ENCODE results near the gene OR51I2. TPM values are rescaled to one million over a fixed set of nuclear protein-coding genes. Genes with fewer than 3 reads are reported as not detected.

The OR51I2 gene
- total RNA-seq, 3 donors from 2014 or later (not counting 1 experiment from before 2014, with no cell fraction given) = not detected

DNA sequence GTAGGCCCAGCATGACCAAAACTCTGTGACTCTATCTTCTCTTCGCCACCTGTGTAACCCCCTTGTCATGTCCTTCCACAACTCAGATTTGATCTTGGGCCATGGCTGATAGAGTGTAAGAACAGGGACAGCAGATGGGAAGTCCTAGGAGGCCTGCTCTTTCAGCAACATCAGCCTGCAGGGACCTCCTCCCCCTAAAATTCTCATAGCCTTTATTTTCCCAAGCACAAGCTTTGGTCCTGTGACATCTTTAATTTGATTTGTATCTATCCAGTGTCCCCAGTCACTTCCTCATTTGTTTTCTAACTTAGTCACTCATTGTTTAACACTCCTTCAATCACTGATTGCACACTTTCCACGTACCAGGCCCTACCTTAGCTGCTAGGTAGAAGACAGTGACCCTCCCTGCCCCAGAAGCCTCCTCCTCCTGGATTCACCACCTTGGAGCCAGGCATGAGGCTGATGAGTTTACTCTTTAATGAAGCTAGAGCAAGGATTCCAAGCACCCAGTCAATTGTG, 55.3 kb downstream of the OR51I2 start:
- Histone ChIP-seq H3K27ac (ENCODE audit: low read length) (no peak overlapping the region), H3K4me1 (ENCODE audit: control insufficient read depth, insufficient read depth, low read length) (no peaks in the 10 kb centered on the region), H3K9me3 (ENCODE audit: control insufficient read depth, insufficient read depth, low read length) (no peaks in the 10 kb centered on the region), H3K27me3 (ENCODE audit: control insufficient read depth, insufficient read depth, low read length) (no peaks in the 10 kb centered on the region), H3K36me3 (ENCODE audit: control insufficient read depth, insufficient read depth, low read length) (no peaks in the 10 kb centered on the region), H3K4me3 (ENCODE audit: low read length) (no peak overlapping the region)
- no peak overlapping the region for H3K27ac Mint-ChIP-seq
- no peaks in the 10 kb centered on the region for H3K9me3 Mint-ChIP-seq
- intact Hi-C loops (cut with micrococcal nuclease) = no loop called here
- peaks cover 6 to 22% of the 10 kb centered on the region in 2 donors for H3K27me3 Mint-ChIP-seq (ENCODE audit: low read depth in 2 of 2)
- no peaks in the 10 kb centered on the region for H3K36me3 Mint-ChIP-seq
- WGBS (ENCODE audit: insufficient coverage) = 84% methylated on average over 2 of the region's 2 CpGs
- ATAC-seq = no peak
- H3K4me1 Mint-ChIP-seq = no peaks in the 10 kb centered on the region
- no peak for DNase-seq
- H3K4me3 Mint-ChIP-seq = no peak overlapping the region
- TF ChIP-seq, protein P1, sequence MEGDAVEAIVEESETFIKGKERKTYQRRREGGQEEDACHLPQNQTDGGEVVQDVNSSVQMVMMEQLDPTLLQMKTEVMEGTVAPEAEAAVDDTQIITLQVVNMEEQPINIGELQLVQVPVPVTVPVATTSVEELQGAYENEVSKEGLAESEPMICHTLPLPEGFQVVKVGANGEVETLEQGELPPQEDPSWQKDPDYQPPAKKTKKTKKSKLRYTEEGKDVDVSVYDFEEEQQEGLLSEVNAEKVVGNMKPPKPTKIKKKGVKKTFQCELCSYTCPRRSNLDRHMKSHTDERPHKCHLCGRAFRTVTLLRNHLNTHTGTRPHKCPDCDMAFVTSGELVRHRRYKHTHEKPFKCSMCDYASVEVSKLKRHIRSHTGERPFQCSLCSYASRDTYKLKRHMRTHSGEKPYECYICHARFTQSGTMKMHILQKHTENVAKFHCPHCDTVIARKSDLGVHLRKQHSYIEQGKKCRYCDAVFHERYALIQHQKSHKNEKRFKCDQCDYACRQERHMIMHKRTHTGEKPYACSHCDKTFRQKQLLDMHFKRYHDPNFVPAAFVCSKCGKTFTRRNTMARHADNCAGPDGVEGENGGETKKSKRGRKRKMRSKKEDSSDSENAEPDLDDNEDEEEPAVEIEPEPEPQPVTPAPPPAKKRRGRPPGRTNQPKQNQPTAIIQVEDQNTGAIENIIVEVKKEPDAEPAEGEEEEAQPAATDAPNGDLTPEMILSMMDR (IDR thresholded peaks at IDR 0.05) = no peak

DNA sequence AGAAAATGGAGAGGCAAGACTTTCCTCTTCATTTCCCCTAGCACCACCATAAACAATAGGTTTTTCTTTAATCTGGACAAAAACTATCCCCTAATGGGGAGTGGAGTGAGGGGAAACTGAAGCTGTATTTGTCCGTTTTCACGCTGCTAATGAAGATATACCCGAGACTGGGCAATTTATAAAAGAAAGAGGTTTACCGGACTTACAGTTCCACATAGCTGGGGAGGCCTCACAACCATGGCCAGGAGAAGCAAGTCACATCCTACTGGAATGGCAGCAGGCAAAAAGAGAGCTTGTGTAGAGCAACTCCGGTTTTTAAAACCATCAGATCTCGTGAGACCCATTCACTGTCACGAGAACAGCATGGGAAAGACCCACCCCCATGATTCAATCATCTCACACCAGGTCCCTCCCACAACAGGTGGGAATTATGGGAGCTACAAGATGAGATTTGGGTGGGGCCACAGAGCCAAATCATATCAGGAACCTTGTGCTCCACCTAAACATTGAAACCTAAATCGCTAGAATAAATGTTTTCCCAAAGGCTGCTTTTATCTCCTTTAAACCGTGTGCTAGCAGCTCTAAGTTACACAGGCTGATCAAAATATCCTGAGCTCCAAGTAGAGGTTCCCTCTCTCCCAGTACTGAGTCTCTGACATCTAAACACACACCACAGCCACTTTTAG, 56.4 kb downstream of the OR51I2 start:
- no peak for ATAC-seq
- Mint-ChIP-seq H3K4me3 (no peak overlapping the region), H3K9me3 (no peaks in the 10 kb centered on the region), H3K27ac (no peak overlapping the region), H3K36me3 (no peaks in the 10 kb centered on the region), H3K4me1 (no peaks in the 10 kb centered on the region), H3K27me3 (ENCODE audit: low read depth in 2 of 2) (peaks cover 6 to 22% of the 10 kb centered on the region in 2 donors)
- Histone ChIP-seq H3K27me3 (ENCODE audit: control insufficient read depth, insufficient read depth, low read length) (no peaks in the 10 kb centered on the region), H3K36me3 (ENCODE audit: control insufficient read depth, insufficient read depth, low read length) (no peaks in the 10 kb centered on the region), H3K9me3 (ENCODE audit: control insufficient read depth, insufficient read depth, low read length) (no peaks in the 10 kb centered on the region), H3K4me1 (ENCODE audit: control insufficient read depth, insufficient read depth, low read length) (no peaks in the 10 kb centered on the region), H3K27ac (ENCODE audit: low read length) (no peak overlapping the region), H3K4me3 (ENCODE audit: low read length) (no peak overlapping the region)
- intact Hi-C loops (cut with micrococcal nuclease) = no loop called here
- 85% methylated on average over 9 of the region's 9 CpGs for WGBS (ENCODE audit: insufficient coverage)
- no peak for DNase-seq
- TF ChIP-seq, protein P1 (IDR thresholded peaks at IDR 0.05) = no peak

Other genes starting within 250 kb of the OR51I2 start
- gene OR51V1, start 248.6 kb upstream of the OR51I2 start, total RNA-seq = not detected
- gene HBB, start 222.3 kb upstream of the OR51I2 start, total RNA-seq = 10 to 100 TPM in 1 of 3 donors, 1 to 10 TPM in 1, not detected in 1; 2.6 to 10.6 TPM
- gene HBD, start 214.8 kb upstream of the OR51I2 start, total RNA-seq = not detected
- gene HBG1, start 199.5 kb upstream of the OR51I2 start, total RNA-seq = not detected
- gene HBG2, start 194.5 kb upstream of the OR51I2 start, total RNA-seq = not detected
- gene HBE1, start 179.4 kb upstream of the OR51I2 start, total RNA-seq = not detected
- gene OR51B4, start 147.4 kb upstream of the OR51I2 start, total RNA-seq = not detected
- not detected for gene OR51B2, start 125.0 kb upstream of the OR51I2 start, total RNA-seq
- not detected for gene OR51B5, start 105.8 kb upstream of the OR51I2 start, total RNA-seq
- not detected for gene OR51B6, start 97.8 kb upstream of the OR51I2 start, total RNA-seq
- not detected for gene OR51M1, start 65.5 kb upstream of the OR51I2 start, total RNA-seq
- gene OR51Q1, start 27.2 kb upstream of the OR51I2 start, total RNA-seq = not detected
- not detected for gene OR51I1, start 7.8 kb upstream of the OR51I2 start, total RNA-seq
- not detected for gene OR52D1, start 39.4 kb downstream of the OR51I2 start, total RNA-seq
- under 1 TPM in 2 of 3 donors, not detected in 1; 0.15 to 0.20 TPM for gene UBQLN3, start 60.6 kb downstream of the OR51I2 start, total RNA-seq
- 1 to 10 TPM in 1 of 3 donors, under 1 TPM in 1, not detected in 1; 0.61 to 1.3 TPM for gene UBQLNL, start 67.4 kb downstream of the OR51I2 start, total RNA-seq
- gene OR52H1, start 99.2 kb downstream of the OR51I2 start, total RNA-seq = under 1 TPM; 0.26 to 0.95 (median 0.70) TPM
- not detected for gene OR52B6, start 131.6 kb downstream of the OR51I2 start, total RNA-seq
- 1 to 10 TPM in 1 of 3 donors, not detected in 2; 1.1 TPM for gene TRIM6, start 147.3 kb downstream of the OR51I2 start, total RNA-seq
- gene TRIM34, start 175.7 kb downstream of the OR51I2 start, total RNA-seq = 10 to 100 TPM in 1 of 3 donors, 1 to 10 TPM in 2; 8.2 to 10.0 (median 9.9) TPM
- gene TRIM5, start 235.8 kb downstream of the OR51I2 start, total RNA-seq = 10 to 100 TPM; 16.3 to 24.4 (median 20.2) TPM
- gene TRIM22, start 240.5 kb downstream of the OR51I2 start, total RNA-seq = 100 to 1,000 TPM; 304 to 339 (median 334) TPM